AG04449 (cell line): ENCODE measurements around the gene PPP1R18.

ENCODE experiments used
- CTCF ChIA-PET: fragments of 350-600 bp; formaldehyde crosslinking; extraction: SDS; loops from one replicate; lab custom pipeline; 2021; ENCODE audit warnings: antibody characterized with exemption; lab: Yijun Ruan, JAX
- POLR2A ChIA-PET: fragments of 400-600, 350-600 bp; formaldehyde crosslinking; extraction: SDS; loops from one replicate; lab custom pipeline; 2020; ENCODE audit warnings: antibody characterized with exemption, inconsistent platforms; lab: Yijun Ruan, JAX
- DNase-seq: peaks from one replicate; pipeline ENCODE4 v3.0.0-alpha.2; 2010; ENCODE audit warnings: low read depth, low spot score
- H3K4me3 ChIP-seq: 2 replicates; pipeline ENCODE4 v1.5.1; 2011; ENCODE audit warnings: low read depth, mild to moderate bottlenecking, control low read depth, low read length
- CTCF ChIP-seq: IDR thresholded peaks from one replicate; pipeline ENCODE4 v1.5.1; 2011; ENCODE audit warnings: mild to moderate bottlenecking, moderate library complexity, low read length, control low read depth, inconsistent platforms; ENCODE audit not compliant: insufficient read depth; ENCODE audit errors: missing control alignments

The PPP1R18 gene

GRCh38 chr6:30727920-30728553 is 41.6 kb upstream of the PPP1R18 start:
- no peak overlapping the region for H3K4me3 ChIP-seq
- ChIA-PET CTCF (interaction anchor here (0.6 to 18.8 kb wide), 7 partner anchors 11 to 151 kb away, joined by 3 to 504 read pairs (median 5); partner anchors contain the start of gene DHX16), POLR2A (interaction anchor here (0.6 to 1.2 kb wide), 5 partner anchors 10 to 92 kb away, joined by 3 to 4 read pairs (median 3); no protein-coding TSS in a partner anchor)
- TF ChIP-seq CTCF: peak; percentile 27
- DNase-seq: no peak

DNA sequence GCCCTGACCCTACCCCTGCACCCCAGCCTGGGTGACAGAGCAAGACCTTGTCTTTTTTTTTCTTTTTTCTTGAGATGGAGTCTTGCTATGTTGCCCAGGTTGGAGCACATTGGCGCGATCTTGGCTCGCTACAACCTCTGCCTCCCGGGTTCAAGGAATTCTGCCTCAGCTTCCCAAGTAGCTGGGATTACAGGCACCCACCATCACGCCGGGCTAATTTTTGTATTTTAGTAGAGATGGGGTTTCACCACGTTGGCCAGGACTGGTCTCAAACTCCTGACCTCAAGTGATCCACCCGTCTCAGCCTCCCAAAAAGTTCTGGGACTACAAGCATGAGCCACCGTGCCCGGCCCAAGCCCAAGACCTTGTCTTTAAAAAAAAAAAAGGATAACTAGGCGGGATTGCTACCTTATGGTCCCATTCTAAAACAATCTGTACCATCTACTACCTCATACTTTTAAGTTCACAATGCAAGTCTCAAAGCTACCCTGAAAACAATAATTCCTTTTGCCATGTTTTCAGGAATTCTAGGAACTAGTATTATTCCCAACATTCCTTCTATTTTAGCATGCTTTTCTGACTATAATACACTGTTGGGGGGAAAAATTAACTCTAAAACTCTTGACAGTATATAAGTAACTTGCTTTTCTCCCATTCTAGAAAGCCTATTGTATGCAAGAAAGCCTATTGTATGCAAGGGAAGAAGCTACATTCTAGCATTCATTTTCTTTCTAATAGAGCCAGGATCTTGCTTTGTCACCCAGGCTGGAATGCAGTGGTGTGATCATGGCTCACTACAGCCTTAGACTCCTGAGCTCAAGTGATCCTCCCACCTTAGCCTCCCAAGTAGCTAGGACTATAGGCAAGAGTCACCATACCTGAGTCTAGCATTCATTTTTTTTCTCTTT is 40.3 kb upstream of the PPP1R18 start:
- CTCF ChIA-PET: interaction anchor here (1.4 to 18.8 kb wide), 5 partner anchors 13 to 152 kb away, joined by 3 to 504 read pairs (median 7); partner anchors contain the start of gene DHX16
- no peak for DNase-seq
- TF ChIP-seq CTCF: no peak

DNA sequence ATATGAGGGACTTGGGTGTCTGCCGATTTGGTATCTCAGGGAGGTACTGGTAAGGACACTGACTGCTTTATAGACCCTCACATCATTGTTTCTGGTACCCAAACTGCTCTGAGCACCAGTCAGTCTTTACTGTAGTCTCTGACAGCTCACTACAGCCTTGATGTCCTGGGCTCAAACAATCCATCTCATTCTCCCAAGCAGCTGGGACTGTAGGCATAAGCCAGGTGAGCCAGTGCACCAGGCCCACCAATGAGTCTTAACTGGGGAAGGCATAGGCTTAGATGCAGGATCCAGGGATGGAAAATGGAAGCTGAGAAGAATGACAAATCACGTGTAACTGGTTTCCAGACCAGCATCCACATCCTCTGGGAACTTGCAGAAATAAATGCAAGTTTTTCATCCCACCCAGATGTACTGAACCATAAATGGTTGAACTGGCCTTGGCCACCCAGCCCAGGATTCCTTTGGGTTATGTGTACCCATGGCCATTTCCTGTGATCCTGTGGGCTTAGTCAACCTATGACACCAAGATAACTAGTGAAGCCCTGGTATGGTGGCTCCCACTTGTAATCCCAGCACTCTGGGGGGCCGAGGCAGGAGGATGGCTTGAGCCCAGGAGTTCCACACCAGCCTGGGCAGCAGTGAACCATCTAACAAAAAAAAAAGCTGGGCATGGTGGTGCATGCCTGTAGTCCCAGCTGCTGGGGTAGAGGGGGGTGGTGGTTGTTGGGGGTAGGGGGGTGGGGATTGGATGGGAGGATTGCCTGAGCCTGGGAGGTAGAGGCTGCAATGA is 39.5 kb upstream of the PPP1R18 start:
- ChIA-PET CTCF (interaction anchor here (1.4 to 18.8 kb wide), 3 partner anchors 48 to 151 kb away, joined by 3 to 504 read pairs (median 10); partner anchors contain the start of gene DHX16), POLR2A (interaction anchor here (0.6 to 3.8 kb wide), 17 partner anchors 10 to 243 kb away, joined by 3 to 12 read pairs (median 4); partner anchors contain the start of genes DHX16, FLOT1, IER3 and NRM)
- no peak overlapping the region for H3K4me3 ChIP-seq
- no peak for TF ChIP-seq CTCF
- no peak for DNase-seq

More for the DNA sequence above, 40.3 kb upstream of the PPP1R18 start:
- POLR2A ChIA-PET: interaction anchor here (0.6 to 3.8 kb wide), 18 partner anchors 9 to 157 kb away, joined by 3 to 12 read pairs (median 4); partner anchors contain the start of genes DHX16, FLOT1, IER3 and MDC1
- no peak overlapping the region for H3K4me3 ChIP-seq

DNA sequence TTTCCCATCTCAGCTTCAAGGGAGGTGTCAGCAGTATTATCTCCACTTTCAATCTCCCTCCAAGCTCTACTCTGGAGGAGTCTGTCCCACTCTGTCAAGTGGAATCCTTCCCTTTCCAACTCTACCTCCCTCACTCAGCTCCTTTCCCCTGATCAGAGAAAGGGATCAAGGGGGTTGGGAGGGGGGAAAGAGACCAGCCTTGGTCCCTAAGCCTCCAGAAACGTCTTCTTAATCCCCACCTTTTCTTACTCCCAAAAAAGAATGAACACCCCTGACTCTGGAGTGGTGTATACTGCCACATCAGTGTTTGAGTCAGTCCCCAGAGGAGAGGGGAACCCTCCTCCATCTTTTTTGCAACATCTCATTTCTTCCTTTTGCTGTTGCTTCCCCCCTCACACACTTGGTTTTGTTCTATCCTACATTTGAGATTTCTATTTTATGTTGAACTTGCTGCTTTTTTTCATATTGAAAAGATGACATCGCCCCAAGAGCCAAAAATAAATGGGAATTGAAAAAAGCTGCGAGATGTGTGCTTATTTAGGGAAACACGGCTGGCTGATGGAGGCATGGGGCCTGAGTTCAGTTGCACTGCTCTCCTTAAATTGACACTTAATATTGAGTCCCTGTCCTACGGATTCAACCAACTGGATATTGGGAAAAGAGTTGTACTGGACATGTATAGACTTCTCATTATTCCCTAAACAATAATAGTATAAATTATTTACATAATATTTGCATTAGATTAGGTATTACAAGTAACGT is 38.6 kb upstream of the PPP1R18 start:
- POLR2A ChIA-PET: interaction anchor here (0.7 to 3.8 kb wide), 11 partner anchors 17 to 242 kb away, joined by 3 to 12 read pairs (median 3); partner anchors contain the start of genes DHX16 and FLOT1
- H3K4me3 ChIP-seq: no peak overlapping the region; the same call in 1 of the 2 replicates
- no peak for DNase-seq
- CTCF ChIA-PET: interaction anchor here (0.5 to 18.8 kb wide), 5 partner anchors 9 to 151 kb away, joined by 3 to 504 read pairs (median 10); partner anchors contain the start of gene DHX16
- TF ChIP-seq CTCF: no peak
